K562 (cell line): ENCODE results near the gene MYO7A. TPM values are rescaled to one million over a fixed set of nuclear protein-coding genes. Genes with fewer than 3 reads are reported as not detected.

ENCODE experiments used
- ATAC-seq: fragments of 200-7000 bp; cut with Tn5 transposase; 3 replicates; pipeline ENCODE4 v1.9.1; 2020; ENCODE audit warnings: moderate library complexity
- BruUV-seq: library from RNA; stranded (reverse); fragments of 400-500 nt; replicated peaks from 2 replicates; lab custom pipeline; 2021; lab: Mats Ljungman, UMichigan
- CTCF ChIA-PET: fragments of 300-600 bp; formaldehyde crosslinking; extraction: SDS; loops from one replicate; lab custom pipeline; 2021; ENCODE audit warnings: low intra/inter-chr PET ratio; lab: Yijun Ruan, JAX
- POLR2A ChIA-PET: fragments of 300-600, 350-650 bp; sonication (Branson Sonifier 250); formaldehyde crosslinking; extraction: SDS; loops from one replicate; lab custom pipeline; 2021; ENCODE audit warnings: antibody characterized with exemption, inconsistent platforms; lab: Yijun Ruan, JAX
- DNase-seq, 4 experiments: peaks; one replicate each; pipeline versions ENCODE4 v3.0.0 to v3.0.0-alpha.2; 2011 to 2018; ENCODE audit warnings: low spot score in 3 of 4, mixed read lengths in 3 of 4; ENCODE audit errors: extremely low read depth in 1 of 4
- FAIRE-seq: peaks from 2 replicates; lab custom pipeline; 2011; peaks lifted over from hg19 to GRCh38; lab: Jason Lieb, UNC
- H2AFZ ChIP-seq: 2 replicates; pipeline ENCODE4 v1.6.0; 2011; ENCODE audit warnings: low read depth, low read length, control low read depth, inconsistent platforms
- H3K27ac ChIP-seq: fragments of 200-600 bp; 3 replicates; pipeline ENCODE4 v1.8.0; 2011; ENCODE audit warnings: low read depth, mild to moderate bottlenecking, control low read depth, inconsistent platforms, low read length, moderate library complexity, mixed read lengths; ENCODE audit errors: extremely low read depth
- H3K27me3 ChIP-seq, 2 experiments: fragments of 300-600 bp in 1 of 2; 2 replicates in 1 of 2; 3 replicates in 1 of 2; pipeline versions ENCODE4 v1.6.0 to v1.8.0; 2011; ENCODE audit warnings: inconsistent platforms in 2 of 2, low read length in 2 of 2, mild to moderate bottlenecking in 1 of 2, mixed read lengths in 1 of 2, moderate library complexity in 1 of 2; ENCODE audit not compliant: control insufficient read depth in 2 of 2, insufficient read depth in 2 of 2
- H3K36me3 ChIP-seq: fragments of 300-600 bp; 3 replicates; pipeline ENCODE4 v1.8.0; 2011; ENCODE audit warnings: mild to moderate bottlenecking, low read length, inconsistent platforms; ENCODE audit not compliant: control insufficient read depth, insufficient read depth
- H3K4me1 ChIP-seq, 2 experiments: fragments of 200-600 bp in 1 of 2; replicated peaks in 1 of 2; 2 replicates in 1 of 2; 3 replicates in 1 of 2; pipeline versions ENCODE4 v1.5.1 to v1.8.0; 2011; ENCODE audit warnings: inconsistent platforms in 2 of 2, low read length in 2 of 2, mild to moderate bottlenecking in 1 of 2, mixed read lengths in 1 of 2, moderate library complexity in 1 of 2; ENCODE audit not compliant: control insufficient read depth in 2 of 2, insufficient read depth in 2 of 2
- H3K4me2 ChIP-seq: 2 replicates; pipeline ENCODE4 v1.6.1; 2011; ENCODE audit warnings: low read length, control low read depth, inconsistent platforms, mixed read lengths; ENCODE audit not compliant: insufficient read depth
- H3K4me3 ChIP-seq: fragments of 200-600 bp; sonication (generic), shearing (Covaris generic); 2 replicates; pipeline ENCODE4 v1.5.1; 2016; ENCODE audit warnings: control low read depth, inconsistent platforms
- H3K79me2 ChIP-seq: fragments of 200-600 bp; 3 replicates; pipeline ENCODE4 v1.8.0; 2011; ENCODE audit warnings: low read length, inconsistent platforms; ENCODE audit not compliant: control insufficient read depth, insufficient read depth
- H3K9ac ChIP-seq, 2 experiments: 2 replicates each; pipeline versions ENCODE4 v1.6.0 to v1.6.1; 2011; ENCODE audit warnings: low read depth in 2 of 2, low read length in 2 of 2, control low read depth in 1 of 2, inconsistent platforms in 1 of 2, mild to moderate bottlenecking in 1 of 2, mixed read lengths in 1 of 2; ENCODE audit not compliant: insufficient read depth in 1 of 2
- H3K9me1 ChIP-seq: one replicate; pipeline ENCODE4 v1.6.0; 2011; ENCODE audit warnings: inconsistent platforms, mild to moderate bottlenecking, low read length, moderate library complexity; ENCODE audit not compliant: control insufficient read depth, insufficient read depth
- H3K9me3 ChIP-seq: replicated peaks from 2 replicates; pipeline ENCODE4 v1.5.1; 2011; ENCODE audit warnings: low read depth, low read length, inconsistent platforms; ENCODE audit not compliant: control insufficient read depth, insufficient read depth
- H4K20me1 ChIP-seq: replicated peaks from 2 replicates; pipeline ENCODE4 v1.6.1; 2011; ENCODE audit warnings: low read length, inconsistent platforms, mixed read lengths; ENCODE audit not compliant: control insufficient read depth, insufficient read depth
- SPI1 ChIP-seq: IDR thresholded peaks from 2 replicates; pipeline ENCODE4 v1.6.1; 2011; ENCODE audit warnings: low read depth, low read length, control low read depth, borderline replicate concordance
- ZHX1 ChIP-seq: fragments of 150-350 bp; conservative IDR thresholded peaks from 2 replicates; pipeline ENCODE4 v1.6.1; 2014; ENCODE audit warnings: low read length
- WGBS: fragments of 100-300 bp; shearing (Covaris generic); methylation state at CpG from one replicate; pipeline ENCODE4 v1.1.6; 2016; ENCODE audit warnings: low coverage, mixed read lengths; ENCODE audit not compliant: insufficient coverage; ENCODE audit errors: missing lambda C conversion rate; 5-methylcytosine and 5-hydroxymethylcytosine counted together
- in situ Hi-C: fragments of 300-500 bp; cut with MboI; formaldehyde crosslinking; loops from 4 replicates; pipeline ENCODE4 v1.15.0; 2018; ENCODE audit warnings: inconsistent platforms, mixed read lengths
- intact Hi-C: fragments of 100-400 bp; cut with micrococcal nuclease; formaldehyde crosslinking; loops from 2 replicates; pipeline ENCODE4 v1.14.2; 2022
- polyA plus RNA-seq, 8 experiments: library from polyadenylated mRNA; depleted of rRNA in 4 of 8; stranded (reverse) in 5 of 8; unstranded in 3 of 8; fragments of >200 nt; fragmentation: Nextera tagmentation in 2 of 8; fragmentation: Illumina TruSeq in 1 of 8; extraction: Ambion mirVana in 2 of 8; extraction: Trizol in 1 of 8; gene quantifications; 2 replicates each; pipeline versions ENCODE4 v1.2.1 to v1.2.3, GENCODE V29; 2011 to 2014; ENCODE audit warnings: inconsistent platforms in 1 of 8, missing spikeins in 1 of 8
- total RNA-seq, 7 experiments: library from RNA; depleted of rRNA in 6 of 7; stranded (reverse); fragments of >200 nt in 6 of 7; fragmentation: Illumina TruSeq in 2 of 7; extraction: Trizol in 2 of 7; gene quantifications; 2 replicates each; pipeline versions ENCODE4 v1.2.1 to v1.2.3, GENCODE V29; 2011 to 2021; ENCODE audit warnings: low replicate concordance in 1 of 7

The MYO7A gene
- total and polyA plus RNA-seq, 9 of the 15 experiments (the other 6 are each of a cell fraction or from before 2014, with no cell fraction given): 0.01 to 0.11 (median 0.07) TPM; not detected in 1

GRCh38 chr11:77193911-77194830 lies 66.1 kb downstream of the MYO7A start:
- in situ Hi-C loops: loop anchor here (10.0 kb wide), 1 partner anchor 351 kb away; no protein-coding TSS in a partner anchor

More at GRCh38 chr11:77193911-77194830, 66.1 kb downstream of the MYO7A start:
- H3K4me1 ChIP-seq: peaks cover 6 to 25% of the 10 kb centered on the region in 2 experiments; a peak in 4 of 5 replicates
- WGBS: 2% methylated on average over 14 of the region's 15 CpGs
- H3K4me3 ChIP-seq: no peak overlapping the region
- H3K9me3 ChIP-seq: no peaks in the 10 kb centered on the region
- H4K20me1 ChIP-seq: no peaks in the 10 kb centered on the region
- H2AFZ ChIP-seq: no peak overlapping the region
- H3K36me3 ChIP-seq: no peaks in the 10 kb centered on the region
- no peaks in the 10 kb centered on the region for H3K9me1 ChIP-seq
- ChIA-PET POLR2A (interaction anchor here (0.6 to 1.1 kb wide), 6 partner anchors 9 to 1172 kb away, joined by 3 to 5 read pairs (median 3); no protein-coding TSS in a partner anchor), CTCF (interaction anchor here (1.1 to 3.1 kb wide), 2 partner anchors 354 kb away, joined by 3 to 15 read pairs; no protein-coding TSS in a partner anchor)
- no peaks in the 10 kb centered on the region for H3K79me2 ChIP-seq
- FAIRE-seq (no peak), DNase-seq (no peak), ATAC-seq (no peak)
- H3K27me3 ChIP-seq: peaks cover 0 to 57% of the 10 kb centered on the region in 2 experiments; a peak in 2 of 5 replicates
- no peak for TF ChIP-seq ZHX1
- TF ChIP-seq SPI1: peak; percentile 54; the same call in 1 of the 2 replicates
- H3K27ac ChIP-seq: no peak overlapping the region
- BruUV-seq: no TSS peak
- intact Hi-C loops: loop anchor here (10.0 kb wide), 1 partner anchor 181 kb away; no protein-coding TSS in a partner anchor
- no peak overlapping the region for H3K9ac ChIP-seq
- H3K4me2 ChIP-seq: no peak overlapping the region
